Measurements from ENCODE around the gene BIRC3. TPM values are rescaled to one million over a fixed set of nuclear protein-coding genes. Genes with fewer than 3 reads are reported as not detected.

BIRC3 gene
- polyA plus RNA-seq: 5.7 TPM
- long read RNA-seq, donor 1: 0 reads
- long read RNA-seq, donor 2: 0 reads
- long read RNA-seq, donor 3: 0 reads
- long read RNA-seq, donor 4: 0 reads
- long read RNA-seq, donor 5: 0 reads
- long read RNA-seq, donor 6: 0 reads
- long read RNA-seq, donor 7: 0 reads
- long read RNA-seq, donor 8: 0 reads
- long read RNA-seq, donor 9: 0 reads
- long read RNA-seq, donor 10: 0 reads
- long read RNA-seq, donor 11: 0 reads

GRCh38 chr11:102317099-102317767 is at the start of gene BIRC3:
BIRC3 (plus strand) TSS chr11:102317484; CDS start chr11:102324510, 7,026 bp downstream.
- Histone ChIP-seq H3K4me1 (ENCODE audit: control insufficient read depth, insufficient read depth, low read length) (peaks cover 7% of the 10 kb centered on the region), H3K4me3 (ENCODE audit: low read length) (peak within 1 kb of the TSS; percentile 54), H3K9me3 (ENCODE audit: control insufficient read depth, low read depth, low read length) (no peaks in the 10 kb centered on the region), H3K36me3 (ENCODE audit: control insufficient read depth, insufficient read depth, low read length) (no peaks in the 10 kb centered on the region), H3K27ac (ENCODE audit: low read length) (peak within 1 kb of the TSS; percentile 49), H3K27me3 (ENCODE audit: control insufficient read depth, insufficient read depth, low read length) (no peaks in the 10 kb centered on the region)
- no CpG with 5 or more reads among the region's 34 CpGs for WGBS (ENCODE audit: insufficient coverage, low lambda C conversion rate)
- peak; percentile 83 to 93 for DNase-seq

- DNase-seq: peak in 1 of 2 donors; percentile 61
- Histone ChIP-seq H3K4me1 (ENCODE audit: control insufficient read depth, insufficient read depth, low read length) (peaks cover 31% of the 10 kb centered on the region), H3K36me3 (ENCODE audit: control insufficient read depth, insufficient read depth, low read length) (no peaks in the 10 kb centered on the region), H3K27ac (ENCODE audit: low read length) (peak overlapping the region; percentile 36), H3K4me3 (ENCODE audit: low read length) (no peak overlapping the region), H3K9me3 (ENCODE audit: control insufficient read depth, low read depth, low read length) (no peaks in the 10 kb centered on the region), H3K27me3 (ENCODE audit: control insufficient read depth, insufficient read depth, low read length) (no peaks in the 10 kb centered on the region)
- WGBS (ENCODE audit: insufficient coverage, low lambda C conversion rate): 50% methylated on average over 2 of the region's 5 CpGs
Measured at GRCh38 chr11:102267609-102268008, 49.7 kb upstream of the BIRC3 start.

- H3K4me3 ChIP-seq (ENCODE audit: low read length): peak overlapping the region; percentile 45
- H3K36me3 ChIP-seq (ENCODE audit: control insufficient read depth, insufficient read depth, low read length): no peaks in the 10 kb centered on the region
- no peaks in the 10 kb centered on the region for H3K27me3 ChIP-seq (ENCODE audit: control insufficient read depth, insufficient read depth, low read length)
- DNase-seq: peak; percentile 95
- no peaks in the 10 kb centered on the region for H3K9me3 ChIP-seq (ENCODE audit: control insufficient read depth, low read depth, low read length)
- WGBS (ENCODE audit: insufficient coverage, low lambda C conversion rate): 100% methylated on average over 1 of the region's 39 CpGs
- peaks cover 38% of the 10 kb centered on the region for H3K4me1 ChIP-seq (ENCODE audit: control insufficient read depth, insufficient read depth, low read length)
- H3K27ac ChIP-seq (ENCODE audit: low read length): peak overlapping the region; percentile 72
Measured at GRCh38 chr11:102268083-102268984, 49.0 kb upstream of the BIRC3 start.

- Histone ChIP-seq H3K27me3 (ENCODE audit: control insufficient read depth, insufficient read depth, low read length) (no peaks in the 10 kb centered on the region), H3K9me3 (ENCODE audit: control insufficient read depth, low read depth, low read length) (no peaks in the 10 kb centered on the region), H3K27ac (ENCODE audit: low read length) (peak overlapping the region; percentile 72), H3K4me3 (ENCODE audit: low read length) (peak overlapping the region; percentile 45), H3K4me1 (ENCODE audit: control insufficient read depth, insufficient read depth, low read length) (peaks cover 42% of the 10 kb centered on the region), H3K36me3 (ENCODE audit: control insufficient read depth, insufficient read depth, low read length) (no peaks in the 10 kb centered on the region)
- DNase-seq: no peak
- 20% methylated on average over 1 of the region's 6 CpGs for WGBS (ENCODE audit: insufficient coverage, low lambda C conversion rate)
Measured at GRCh38 chr11:102268985-102269470, 48.3 kb upstream of the BIRC3 start.

- no peak overlapping the region for H3K27ac ChIP-seq (ENCODE audit: low read length)
- H3K27me3 ChIP-seq (ENCODE audit: control insufficient read depth, insufficient read depth, low read length): no peaks in the 10 kb centered on the region
- no CpG with 5 or more reads among the region's 2 CpGs for WGBS (ENCODE audit: insufficient coverage, low lambda C conversion rate)
- no peak overlapping the region for H3K4me3 ChIP-seq (ENCODE audit: low read length)
- no peaks in the 10 kb centered on the region for H3K36me3 ChIP-seq (ENCODE audit: control insufficient read depth, insufficient read depth, low read length)
- H3K9me3 ChIP-seq (ENCODE audit: control insufficient read depth, low read depth, low read length): no peaks in the 10 kb centered on the region
- H3K4me1 ChIP-seq (ENCODE audit: control insufficient read depth, insufficient read depth, low read length): peaks cover 42% of the 10 kb centered on the region
- DNase-seq: no peak
Measured at GRCh38 chr11:102269927-102270326, 47.4 kb upstream of the BIRC3 start.

- Histone ChIP-seq H3K27ac (ENCODE audit: low read length) (peak overlapping the region; percentile 70), H3K4me3 (ENCODE audit: low read length) (peak overlapping the region; percentile 12), H3K36me3 (ENCODE audit: control insufficient read depth, insufficient read depth, low read length) (no peaks in the 10 kb centered on the region), H3K9me3 (ENCODE audit: control insufficient read depth, low read depth, low read length) (no peaks in the 10 kb centered on the region), H3K4me1 (ENCODE audit: control insufficient read depth, insufficient read depth, low read length) (peaks cover 45% of the 10 kb centered on the region), H3K27me3 (ENCODE audit: control insufficient read depth, insufficient read depth, low read length) (no peaks in the 10 kb centered on the region)
- DNase-seq: peak; percentile 85 to 93
- WGBS (ENCODE audit: insufficient coverage, low lambda C conversion rate): 45% methylated on average over 4 of the region's 10 CpGs
Measured at GRCh38 chr11:102272047-102272824, 45.0 kb upstream of the BIRC3 start.

- Histone ChIP-seq H3K4me3 (ENCODE audit: low read length) (no peak overlapping the region), H3K9me3 (ENCODE audit: control insufficient read depth, low read depth, low read length) (no peaks in the 10 kb centered on the region), H3K36me3 (ENCODE audit: control insufficient read depth, insufficient read depth, low read length) (no peaks in the 10 kb centered on the region), H3K27me3 (ENCODE audit: control insufficient read depth, insufficient read depth, low read length) (no peaks in the 10 kb centered on the region), H3K27ac (ENCODE audit: low read length) (no peak overlapping the region), H3K4me1 (ENCODE audit: control insufficient read depth, insufficient read depth, low read length) (peaks cover 24% of the 10 kb centered on the region)
- DNase-seq: no peak
- no CpG with 5 or more reads among the region's 3 CpGs for WGBS (ENCODE audit: insufficient coverage, low lambda C conversion rate)
Measured at GRCh38 chr11:102274628-102275027, 42.7 kb upstream of the BIRC3 start.

GRCh38 chr11:102276362-102276761 is 40.9 kb upstream of the BIRC3 start:
- no CpG with 5 or more reads among the region's 4 CpGs for WGBS (ENCODE audit: insufficient coverage, low lambda C conversion rate)
- H3K4me3 ChIP-seq (ENCODE audit: low read length): no peak overlapping the region
- no peaks in the 10 kb centered on the region for H3K36me3 ChIP-seq (ENCODE audit: control insufficient read depth, insufficient read depth, low read length)
- no peak for DNase-seq
- no peaks in the 10 kb centered on the region for H3K9me3 ChIP-seq (ENCODE audit: control insufficient read depth, low read depth, low read length)
- H3K4me1 ChIP-seq (ENCODE audit: control insufficient read depth, insufficient read depth, low read length): peaks cover 29% of the 10 kb centered on the region
- no peaks in the 10 kb centered on the region for H3K27me3 ChIP-seq (ENCODE audit: control insufficient read depth, insufficient read depth, low read length)
- no peak overlapping the region for H3K27ac ChIP-seq (ENCODE audit: low read length)

GRCh38 chr11:102276783-102277182 is 40.5 kb upstream of the BIRC3 start:
- Histone ChIP-seq H3K9me3 (ENCODE audit: control insufficient read depth, low read depth, low read length) (no peaks in the 10 kb centered on the region), H3K27ac (ENCODE audit: low read length) (no peak overlapping the region), H3K27me3 (ENCODE audit: control insufficient read depth, insufficient read depth, low read length) (no peaks in the 10 kb centered on the region), H3K36me3 (ENCODE audit: control insufficient read depth, insufficient read depth, low read length) (no peaks in the 10 kb centered on the region), H3K4me3 (ENCODE audit: low read length) (no peak overlapping the region), H3K4me1 (ENCODE audit: control insufficient read depth, insufficient read depth, low read length) (peaks cover 26% of the 10 kb centered on the region)
- no peak for DNase-seq
- WGBS (ENCODE audit: insufficient coverage, low lambda C conversion rate): 100% methylated on average over 2 of the region's 3 CpGs

Data from large intestine (tissue), 12 donors.